ENCODE data around the gene MRPL1. TPM values are rescaled to one million over a fixed set of nuclear protein-coding genes. Genes with fewer than 3 reads are reported as not detected.

Gene MRPL1
- total RNA-seq, 1 experiment from 2014 or later, result 53.3 TPM

DNA sequence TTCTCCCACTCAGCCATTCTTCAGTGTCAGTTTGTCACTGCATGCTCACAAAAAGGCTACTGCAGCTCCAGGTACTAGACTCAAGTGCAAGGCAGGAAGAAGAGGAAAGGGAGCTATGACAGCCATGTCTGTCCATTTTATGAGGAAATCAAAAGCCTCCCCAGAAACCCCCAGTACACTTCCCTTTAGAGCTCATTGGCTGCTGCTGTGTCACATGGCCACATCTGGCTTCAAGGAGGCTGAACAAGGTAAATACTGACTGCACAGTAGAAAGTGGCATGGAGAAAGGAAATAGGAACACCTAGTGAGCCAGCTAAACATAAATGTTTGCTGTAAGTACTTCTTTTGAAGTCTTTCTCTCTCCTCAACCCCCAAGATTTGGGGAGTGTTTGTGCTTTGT lies 127.3 kb downstream of the MRPL1 start:
- intact Hi-C loops (cut with micrococcal nuclease), result no loop called here
- Mint-ChIP-seq H3K4me3 (ENCODE audit: unreplicated experiment) (no peak overlapping the region), H3K4me1 (ENCODE audit: insufficient read depth, unreplicated experiment) (peaks cover 6% of the 10 kb centered on the region), H3K27ac (ENCODE audit: low read depth, unreplicated experiment) (no peak overlapping the region), H3K27me3 (ENCODE audit: insufficient read depth, unreplicated experiment) (no peaks in the 10 kb centered on the region), H3K36me3 (ENCODE audit: insufficient read depth, unreplicated experiment) (no peaks in the 10 kb centered on the region), H3K9me3 (ENCODE audit: unreplicated experiment) (no peaks in the 10 kb centered on the region)
- ChIA-PET CTCF (interaction anchor here (0.6 to 1.2 kb wide), 5 partner anchors 8 to 528 kb away, joined by 3 to 5 read pairs (median 3); no protein-coding TSS in a partner anchor), POLR2A (interaction anchor here (0.6 to 1.5 kb wide), 3 partner anchors 109 to 518 kb away, joined by 3 read pairs; no protein-coding TSS in a partner anchor)
- TF ChIP-seq, protein P1, sequence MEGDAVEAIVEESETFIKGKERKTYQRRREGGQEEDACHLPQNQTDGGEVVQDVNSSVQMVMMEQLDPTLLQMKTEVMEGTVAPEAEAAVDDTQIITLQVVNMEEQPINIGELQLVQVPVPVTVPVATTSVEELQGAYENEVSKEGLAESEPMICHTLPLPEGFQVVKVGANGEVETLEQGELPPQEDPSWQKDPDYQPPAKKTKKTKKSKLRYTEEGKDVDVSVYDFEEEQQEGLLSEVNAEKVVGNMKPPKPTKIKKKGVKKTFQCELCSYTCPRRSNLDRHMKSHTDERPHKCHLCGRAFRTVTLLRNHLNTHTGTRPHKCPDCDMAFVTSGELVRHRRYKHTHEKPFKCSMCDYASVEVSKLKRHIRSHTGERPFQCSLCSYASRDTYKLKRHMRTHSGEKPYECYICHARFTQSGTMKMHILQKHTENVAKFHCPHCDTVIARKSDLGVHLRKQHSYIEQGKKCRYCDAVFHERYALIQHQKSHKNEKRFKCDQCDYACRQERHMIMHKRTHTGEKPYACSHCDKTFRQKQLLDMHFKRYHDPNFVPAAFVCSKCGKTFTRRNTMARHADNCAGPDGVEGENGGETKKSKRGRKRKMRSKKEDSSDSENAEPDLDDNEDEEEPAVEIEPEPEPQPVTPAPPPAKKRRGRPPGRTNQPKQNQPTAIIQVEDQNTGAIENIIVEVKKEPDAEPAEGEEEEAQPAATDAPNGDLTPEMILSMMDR (IDR thresholded peaks at IDR 0.05; ENCODE audit: unreplicated experiment), result no peak
- DNase-seq (ENCODE audit: unreplicated experiment), result peak; percentile 0
- no TSS peak for BruUV-seq (replicated peaks)

DNA sequence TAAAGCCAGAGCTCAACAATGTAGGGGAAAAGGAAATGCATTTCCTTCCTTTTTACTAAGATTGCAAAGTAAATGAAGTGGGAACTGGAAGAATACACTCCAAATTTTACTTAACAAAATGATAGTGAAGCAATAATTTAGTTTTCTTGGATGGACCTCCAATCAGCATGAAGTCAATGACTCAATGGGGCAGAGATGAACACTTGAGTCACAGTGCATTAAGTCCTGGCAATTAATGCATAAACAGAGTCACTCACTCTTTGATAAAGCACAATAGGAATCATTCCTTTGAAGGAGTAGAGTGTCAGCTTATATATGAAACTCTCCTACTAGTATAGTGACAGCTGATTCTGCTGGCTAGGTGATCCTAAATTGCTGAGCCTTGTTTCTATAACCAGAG lies 127.8 kb downstream of the MRPL1 start:
- BruUV-seq (replicated peaks), result no TSS peak
- TF ChIP-seq, protein P1 (IDR thresholded peaks at IDR 0.05; ENCODE audit: unreplicated experiment), result no peak
- Mint-ChIP-seq H3K27me3 (ENCODE audit: insufficient read depth, unreplicated experiment) (no peaks in the 10 kb centered on the region), H3K27ac (ENCODE audit: low read depth, unreplicated experiment) (no peak overlapping the region), H3K4me3 (ENCODE audit: unreplicated experiment) (no peak overlapping the region), H3K36me3 (ENCODE audit: insufficient read depth, unreplicated experiment) (no peaks in the 10 kb centered on the region), H3K4me1 (ENCODE audit: insufficient read depth, unreplicated experiment) (peaks cover 6% of the 10 kb centered on the region), H3K9me3 (ENCODE audit: unreplicated experiment) (no peaks in the 10 kb centered on the region)
- POLR2A ChIA-PET, result interaction anchor here (1.0 to 1.5 kb wide), 2 partner anchors 110 to 518 kb away, joined by 3 read pairs; no protein-coding TSS in a partner anchor
- intact Hi-C loops (cut with micrococcal nuclease), result no loop called here
- CTCF ChIA-PET, result interaction anchor here (0.6 to 1.2 kb wide), 4 partner anchors 8 to 308 kb away, joined by 3 to 5 read pairs (median 3); no protein-coding TSS in a partner anchor
- DNase-seq (ENCODE audit: unreplicated experiment), result no peak

DNA sequence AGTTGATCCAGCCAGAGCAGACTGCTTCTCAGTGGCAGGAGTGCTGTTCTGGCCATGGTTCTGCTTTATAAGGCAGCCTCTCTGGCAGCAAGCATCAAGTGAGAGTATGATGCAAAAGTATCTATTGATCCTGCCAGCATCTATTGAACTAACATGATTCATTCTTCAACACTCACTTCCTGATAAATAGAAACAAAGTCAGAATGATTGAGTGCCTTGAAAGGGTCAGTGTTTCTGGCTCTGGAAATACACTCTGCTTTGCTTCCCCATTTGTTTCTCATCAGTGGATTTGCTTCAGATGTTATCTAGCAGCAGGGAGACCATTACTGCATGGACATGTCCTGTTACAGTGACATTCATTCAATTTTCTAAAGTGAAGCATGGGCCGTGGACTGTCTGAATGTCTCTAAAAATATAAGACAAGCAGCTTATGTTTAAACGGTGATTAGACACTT lies 128.3 kb downstream of the MRPL1 start:
- H3K27me3 Mint-ChIP-seq (ENCODE audit: insufficient read depth, unreplicated experiment), result no peaks in the 10 kb centered on the region
- DNase-seq (ENCODE audit: unreplicated experiment), result no peak
- intact Hi-C loops (cut with micrococcal nuclease), result no loop called here
- TF ChIP-seq, protein P1 (IDR thresholded peaks at IDR 0.05; ENCODE audit: unreplicated experiment), result no peak
- ChIA-PET CTCF (interaction anchor here (0.6 to 1.2 kb wide), 4 partner anchors 10 to 415 kb away, joined by 3 to 5 read pairs (median 4); no protein-coding TSS in a partner anchor), POLR2A (no interaction called here)
- H3K36me3 Mint-ChIP-seq (ENCODE audit: insufficient read depth, unreplicated experiment), result no peaks in the 10 kb centered on the region
- BruUV-seq (replicated peaks), result no TSS peak
- no peak overlapping the region for H3K27ac Mint-ChIP-seq (ENCODE audit: low read depth, unreplicated experiment)
- no peak overlapping the region for H3K4me3 Mint-ChIP-seq (ENCODE audit: unreplicated experiment)
- peaks cover 6% of the 10 kb centered on the region for H3K4me1 Mint-ChIP-seq (ENCODE audit: insufficient read depth, unreplicated experiment)
- no peaks in the 10 kb centered on the region for H3K9me3 Mint-ChIP-seq (ENCODE audit: unreplicated experiment)

DNA sequence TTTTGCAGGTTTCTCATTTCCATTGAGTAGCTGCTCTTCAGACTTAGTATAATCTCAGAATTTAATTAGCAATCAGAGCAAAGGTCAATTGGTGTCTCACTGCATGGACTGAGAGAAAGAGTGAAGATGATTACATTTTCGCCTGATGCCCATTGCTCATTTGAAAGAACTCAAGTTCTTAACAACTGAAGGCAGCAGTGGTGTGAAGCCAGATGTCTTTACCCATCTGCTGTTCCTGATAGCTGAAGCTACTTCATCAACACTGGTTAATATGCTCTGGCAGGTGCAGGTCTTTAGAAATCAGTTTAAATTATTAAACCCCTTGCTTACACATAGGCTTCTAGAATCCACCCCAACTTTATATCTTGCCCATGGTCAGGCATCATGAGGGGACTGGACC lies 130.0 kb downstream of the MRPL1 start:
- CTCF ChIA-PET, result interaction anchor here (1.3 to 3.0 kb wide), 3 partner anchors 24 to 524 kb away, joined by 3 to 18 read pairs (median 4); no protein-coding TSS in a partner anchor

More for the DNA sequence above, 130.0 kb downstream of the MRPL1 start:
- Mint-ChIP-seq H3K4me1 (ENCODE audit: insufficient read depth, unreplicated experiment) (peaks cover 6% of the 10 kb centered on the region), H3K27ac (ENCODE audit: low read depth, unreplicated experiment) (no peak overlapping the region), H3K4me3 (ENCODE audit: unreplicated experiment) (no peak overlapping the region), H3K9me3 (ENCODE audit: unreplicated experiment) (no peaks in the 10 kb centered on the region), H3K36me3 (ENCODE audit: insufficient read depth, unreplicated experiment) (no peaks in the 10 kb centered on the region), H3K27me3 (ENCODE audit: insufficient read depth, unreplicated experiment) (no peaks in the 10 kb centered on the region)
- TF ChIP-seq, protein P1 (IDR thresholded peaks at IDR 0.05; ENCODE audit: unreplicated experiment), result no peak
- no TSS peak for BruUV-seq (replicated peaks)
- intact Hi-C loops (cut with micrococcal nuclease), result no loop called here
- POLR2A ChIA-PET, result no interaction called here
- DNase-seq (ENCODE audit: unreplicated experiment), result no peak

All from MCF 10A (cell line).